H9 (cell line): Measurements from ENCODE around the gene NAA60. TPM values are rescaled to one million over a fixed set of nuclear protein-coding genes. Genes with fewer than 3 reads are reported as not detected.

Source experiments
- DNase-seq: peaks from one replicate; pipeline ENCODE4 v3.0.0-alpha.2; 2017
- H2AFZ ChIP-seq: one replicate; pipeline ENCODE4 v1.6.1; 2013; ENCODE audit warnings: mild to moderate bottlenecking, low read length, control low read depth, moderate library complexity
- H2AK5ac ChIP-seq: 2 replicates; pipeline ENCODE4 v1.6.1; 2013; ENCODE audit warnings: low read length, control low read depth, mixed read lengths; ENCODE audit not compliant: insufficient read length
- H2BK120ac ChIP-seq: one replicate; pipeline ENCODE4 v1.6.1; 2013; ENCODE audit warnings: low read depth, mild to moderate bottlenecking, low read length, control low read depth, inconsistent platforms; ENCODE audit not compliant: poor library complexity, severe bottlenecking
- H2BK12ac ChIP-seq: 2 replicates; pipeline ENCODE4 v1.6.1; 2013; ENCODE audit warnings: low read length, control low read depth, mixed read lengths, low read depth; ENCODE audit not compliant: insufficient read length
- H2BK15ac ChIP-seq: 2 replicates; pipeline ENCODE4 v1.6.1; 2013; ENCODE audit warnings: low read depth, low read length, control low read depth
- H2BK20ac ChIP-seq: one replicate; pipeline ENCODE4 v1.6.1; 2013; ENCODE audit warnings: low read depth, mild to moderate bottlenecking, low read length, control low read depth, inconsistent platforms; ENCODE audit not compliant: poor library complexity, severe bottlenecking
- H2BK5ac ChIP-seq: 2 replicates; pipeline ENCODE4 v1.6.1; 2013; ENCODE audit warnings: low read length, control low read depth, mixed read lengths; ENCODE audit not compliant: insufficient read length
- H3K14ac ChIP-seq: 2 replicates; pipeline ENCODE4 v1.6.1; 2013; ENCODE audit warnings: low read length, control low read depth; ENCODE audit not compliant: insufficient read depth
- H3K18ac ChIP-seq: 2 replicates; pipeline ENCODE4 v1.6.1; 2013; ENCODE audit warnings: low read depth, mild to moderate bottlenecking, mixed read lengths, low read length, control low read depth; ENCODE audit not compliant: insufficient read length
- H3K23ac ChIP-seq: 2 replicates; pipeline ENCODE4 v1.6.1; 2013; ENCODE audit warnings: low read length, control low read depth, mixed read lengths, low read depth; ENCODE audit not compliant: insufficient read length
- H3K23me2 ChIP-seq: 2 replicates; pipeline ENCODE4 v1.6.1; 2013; ENCODE audit warnings: low read depth, mild to moderate bottlenecking, mixed read lengths, low read length, control low read depth; ENCODE audit not compliant: insufficient read length, poor library complexity, severe bottlenecking
- H3K27ac ChIP-seq: 2 replicates; pipeline ENCODE4 v1.5.1; 2013; ENCODE audit warnings: low read length, control low read depth, mixed read lengths, low read depth; ENCODE audit not compliant: insufficient read length
- H3K27me3 ChIP-seq: 2 replicates; pipeline ENCODE4 v1.6.1; 2013; ENCODE audit warnings: low read length, control low read depth, inconsistent platforms; ENCODE audit not compliant: insufficient read depth
- H3K4ac ChIP-seq: 2 replicates; pipeline ENCODE4 v1.6.1; 2013; ENCODE audit warnings: low read depth, mild to moderate bottlenecking, control low read depth, inconsistent platforms, low read length, moderate library complexity
- H3K4me1 ChIP-seq: 2 replicates; pipeline ENCODE4 v1.6.1; 2013; ENCODE audit warnings: low read length, control low read depth, inconsistent platforms; ENCODE audit not compliant: insufficient read depth
- H3K4me2 ChIP-seq: 2 replicates; pipeline ENCODE4 v1.6.1; 2013; ENCODE audit warnings: low read length, control low read depth, mixed read lengths; ENCODE audit not compliant: insufficient read length, insufficient read depth
- H3K56ac ChIP-seq: 2 replicates; pipeline ENCODE4 v1.6.1; 2013; ENCODE audit warnings: low read depth, mild to moderate bottlenecking, mixed read lengths, low read length, control low read depth; ENCODE audit not compliant: insufficient read length
- H3K79me1 ChIP-seq: 2 replicates; pipeline ENCODE4 v1.6.1; 2013; ENCODE audit warnings: low read depth, mild to moderate bottlenecking, moderate library complexity, low read length, control low read depth, inconsistent platforms; ENCODE audit not compliant: insufficient read depth, poor library complexity, severe bottlenecking
- H3K79me2 ChIP-seq: 2 replicates; pipeline ENCODE4 v1.6.1; 2013; ENCODE audit warnings: low read length, control low read depth, inconsistent platforms; ENCODE audit not compliant: insufficient read depth
- H3K9ac ChIP-seq: 2 replicates; pipeline ENCODE4 v1.6.1; 2013; ENCODE audit warnings: low read length, control low read depth, mixed read lengths; ENCODE audit not compliant: insufficient read length; ENCODE audit errors: extremely low read depth
- H3K9me3 ChIP-seq: one replicate; pipeline ENCODE4 v1.6.1; 2013; ENCODE audit warnings: low read depth, low read length, inconsistent platforms; ENCODE audit not compliant: control insufficient read depth
- H3T11ph ChIP-seq: one replicate; pipeline ENCODE4 v1.6.1; 2013; ENCODE audit warnings: mild to moderate bottlenecking, low read length, control low read depth, inconsistent platforms
- H4K20me1 ChIP-seq: one replicate; pipeline ENCODE4 v1.6.1; 2013; ENCODE audit not compliant: control insufficient read depth, insufficient read length, insufficient read depth
- H4K5ac ChIP-seq: 2 replicates; pipeline ENCODE4 v1.6.1; 2013; ENCODE audit warnings: low read depth, mild to moderate bottlenecking, mixed read lengths, low read length, control low read depth; ENCODE audit not compliant: insufficient read length
- H4K8ac ChIP-seq: replicated peaks from 2 replicates; pipeline ENCODE4 v1.6.1; 2013; ENCODE audit warnings: low read length, control low read depth, mixed read lengths, low read depth; ENCODE audit not compliant: insufficient read length
- H4K91ac ChIP-seq: 2 replicates; pipeline ENCODE4 v1.6.1; 2013; ENCODE audit warnings: low read depth, mild to moderate bottlenecking, moderate library complexity, mixed read lengths, low read length, control low read depth; ENCODE audit not compliant: insufficient read length
- H3K27ac Mint-ChIP-seq, 3 experiments: 2 replicates in 2 of 3; 3 replicates in 1 of 3; pipeline ENCODE4 v1.8.0; 2020 to 2021; ENCODE audit warnings: mixed read lengths in 3 of 3, mild to moderate bottlenecking in 1 of 3, moderate library complexity in 1 of 3
- H3K27me3 Mint-ChIP-seq: 2 replicates; pipeline ENCODE4 v1.8.0; 2021; ENCODE audit warnings: low read depth, mild to moderate bottlenecking, moderate library complexity, mixed read lengths
- H3K36me3 Mint-ChIP-seq, 3 experiments: 2 replicates in 2 of 3; 3 replicates in 1 of 3; pipeline ENCODE4 v1.8.0; 2020 to 2021; ENCODE audit warnings: low read depth in 3 of 3, mixed read lengths in 3 of 3; ENCODE audit not compliant: insufficient read depth in 1 of 3
- H3K4me1 Mint-ChIP-seq, 2 experiments: 2 replicates each; pipeline ENCODE4 v1.8.0; 2020; ENCODE audit warnings: mixed read lengths in 2 of 2
- H3K4me3 Mint-ChIP-seq, 2 experiments: 2 replicates in 1 of 2; 3 replicates in 1 of 2; pipeline ENCODE4 v1.8.0; 2020 to 2021; ENCODE audit warnings: mild to moderate bottlenecking in 2 of 2, mixed read lengths in 2 of 2, moderate library complexity in 1 of 2
- H3K9me3 Mint-ChIP-seq, 2 experiments: 2 replicates in 1 of 2; 3 replicates in 1 of 2; pipeline ENCODE4 v1.8.0; 2020; ENCODE audit warnings: mild to moderate bottlenecking in 2 of 2, mixed read lengths in 2 of 2, moderate library complexity in 1 of 2
- CTCF ChIP-seq: fragments of 200-600 bp; sonication (generic); conservative IDR thresholded peaks from 3 replicates; pipeline ENCODE4 v1.8.0; 2021; ENCODE audit warnings: antibody characterized with exemption, mild to moderate bottlenecking
- WGBS: extraction: QIAGEN DNeasy Blood & Tissue Kit; methylation state at CpG from one replicate; pipeline ENCODE4 v1.1.7; 2013; ENCODE audit warnings: missing lambda C conversion rate, low lambda C conversion rate, mixed read lengths; ENCODE audit not compliant: insufficient read length; ENCODE audit errors: extremely low coverage; 5-methylcytosine and 5-hydroxymethylcytosine counted together
- total RNA-seq: library from RNA; stranded (reverse); gene quantifications from 2 replicates; pipeline ENCODE4 v1.2.1, GENCODE V29; 2021

NAA60 gene
- total RNA-seq, 1 experiment from 2014 or later = 49.3 TPM

- Histone ChIP-seq H3K9me3 (no peaks in the 10 kb centered on the region), H2BK12ac (no peak overlapping the region), H4K20me1 (no peaks in the 10 kb centered on the region), H2AK5ac (no peak overlapping the region), H2BK15ac (no peak overlapping the region), H4K5ac (no peak overlapping the region), H3K9ac (no peak overlapping the region), H3K27me3 (no peaks in the 10 kb centered on the region), H3K18ac (no peak overlapping the region), H3K23me2 (no peaks in the 10 kb centered on the region), H3K79me2 (peaks cover 2% of the 10 kb centered on the region; the same call in 1 of the 2 replicates), H3K4ac (no peak overlapping the region), H3K23ac (no peak overlapping the region), H4K8ac (no peak overlapping the region), H2AFZ (no peak overlapping the region), H3K4me2 (no peak overlapping the region), H3K27ac (no peak overlapping the region), H2BK20ac (no peak overlapping the region), H3K4me1 (no peaks in the 10 kb centered on the region), H3T11ph (no peak overlapping the region), H3K56ac (no peak overlapping the region), H2BK120ac (no peak overlapping the region), H3K14ac (no peak overlapping the region), H4K91ac (no peak overlapping the region), H2BK5ac (no peak overlapping the region), H3K79me1 (no peaks in the 10 kb centered on the region)
- Mint-ChIP-seq H3K4me3 (no peak overlapping the region), H3K36me3 (peaks cover 25 to 27% (median 26%) of the 10 kb centered on the region in 3 experiments), H3K27ac (no peak overlapping the region), H3K27me3 (peaks cover 4% of the 10 kb centered on the region), H3K9me3 (peaks cover 34 to 38% of the 10 kb centered on the region in 2 experiments), H3K4me1 (peaks cover 3 to 4% of the 10 kb centered on the region in 2 experiments; a peak in 1 of 4 replicates)
- no peak for TF ChIP-seq CTCF
- DNase-seq = no peak
- 100% methylated on average over 3 of the region's 4 CpGs for WGBS
These were observed 3.8 kb upstream of the NAA60 start for GRCh38 chr16:3439637-3440036.
